ENCODE results near the gene SYNE2.

Gene SYNE2

DNA sequence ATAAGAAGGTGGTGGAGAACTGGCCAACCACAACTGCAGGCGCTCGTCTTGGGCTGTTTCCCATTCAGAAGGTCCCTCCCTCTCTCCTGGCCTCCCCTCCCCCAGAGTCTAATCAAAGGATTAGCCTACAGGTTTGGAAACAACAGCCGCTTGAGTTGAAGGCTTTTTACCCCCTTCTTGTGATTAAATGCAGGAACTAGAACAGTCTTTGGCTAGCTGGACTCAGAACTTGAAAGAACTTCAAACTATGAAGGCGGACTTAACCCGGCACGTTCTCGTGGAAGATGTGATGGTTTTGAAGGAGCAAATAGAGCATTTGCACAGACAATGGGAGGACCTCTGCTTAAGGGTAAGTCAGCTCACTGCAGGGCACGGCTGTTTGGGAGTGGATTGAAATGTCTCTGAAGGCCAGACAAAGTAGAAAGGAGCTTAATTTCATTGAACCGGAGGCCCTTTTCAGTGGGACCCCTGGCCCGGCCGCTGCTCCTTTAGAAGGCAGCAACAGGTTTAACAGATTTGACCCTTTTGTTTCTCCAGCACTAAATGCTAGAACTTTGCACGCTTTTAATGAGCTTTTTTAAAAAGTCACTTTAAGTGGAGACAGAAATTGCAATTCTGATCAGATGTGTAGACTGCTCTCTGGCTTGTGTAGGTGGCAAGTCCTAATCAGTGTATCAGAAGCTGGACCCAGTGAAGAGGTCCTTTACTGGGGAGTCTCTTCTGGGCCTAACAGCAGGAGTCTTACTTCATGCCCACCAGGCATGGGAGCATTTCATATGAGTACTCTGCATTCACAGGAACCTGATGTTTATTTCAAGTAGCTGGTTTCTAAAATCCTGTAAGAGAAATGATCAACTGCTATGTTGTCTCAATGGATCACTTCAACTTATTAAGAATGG lies 333.7 kb downstream of the SYNE2 start:
- no peak overlapping the region for H3K4me3 ChIP-seq (ENCODE audit: low read depth, low read length)
- TF ChIP-seq, protein P1, sequence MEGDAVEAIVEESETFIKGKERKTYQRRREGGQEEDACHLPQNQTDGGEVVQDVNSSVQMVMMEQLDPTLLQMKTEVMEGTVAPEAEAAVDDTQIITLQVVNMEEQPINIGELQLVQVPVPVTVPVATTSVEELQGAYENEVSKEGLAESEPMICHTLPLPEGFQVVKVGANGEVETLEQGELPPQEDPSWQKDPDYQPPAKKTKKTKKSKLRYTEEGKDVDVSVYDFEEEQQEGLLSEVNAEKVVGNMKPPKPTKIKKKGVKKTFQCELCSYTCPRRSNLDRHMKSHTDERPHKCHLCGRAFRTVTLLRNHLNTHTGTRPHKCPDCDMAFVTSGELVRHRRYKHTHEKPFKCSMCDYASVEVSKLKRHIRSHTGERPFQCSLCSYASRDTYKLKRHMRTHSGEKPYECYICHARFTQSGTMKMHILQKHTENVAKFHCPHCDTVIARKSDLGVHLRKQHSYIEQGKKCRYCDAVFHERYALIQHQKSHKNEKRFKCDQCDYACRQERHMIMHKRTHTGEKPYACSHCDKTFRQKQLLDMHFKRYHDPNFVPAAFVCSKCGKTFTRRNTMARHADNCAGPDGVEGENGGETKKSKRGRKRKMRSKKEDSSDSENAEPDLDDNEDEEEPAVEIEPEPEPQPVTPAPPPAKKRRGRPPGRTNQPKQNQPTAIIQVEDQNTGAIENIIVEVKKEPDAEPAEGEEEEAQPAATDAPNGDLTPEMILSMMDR (IDR thresholded peaks at IDR 0.05; ENCODE audit: low read depth, low read length), result no peak

DNA sequence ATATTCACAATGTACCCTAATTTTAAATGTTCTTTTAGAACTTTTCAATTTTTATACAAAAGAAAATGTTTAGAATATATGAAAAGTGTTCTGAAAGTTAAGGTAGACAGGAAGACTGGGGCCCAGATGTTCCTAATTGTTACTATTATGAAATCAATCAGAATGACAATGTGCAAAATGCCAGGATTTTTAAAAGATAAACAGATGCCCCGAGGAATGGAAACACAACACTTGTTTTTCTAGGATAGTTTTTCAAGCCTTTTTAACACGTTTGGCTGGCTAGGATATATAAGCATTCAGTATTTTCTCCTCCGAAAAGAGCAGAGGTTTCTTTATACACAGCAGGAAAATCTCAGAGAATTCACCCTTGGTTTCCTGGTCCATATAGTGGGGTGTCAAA lies 334.5 kb downstream of the SYNE2 start:
- TF ChIP-seq, protein P1 (IDR thresholded peaks at IDR 0.05; ENCODE audit: low read depth, low read length), result no peak
- H3K4me3 ChIP-seq (ENCODE audit: low read depth, low read length), result no peak overlapping the region

DNA sequence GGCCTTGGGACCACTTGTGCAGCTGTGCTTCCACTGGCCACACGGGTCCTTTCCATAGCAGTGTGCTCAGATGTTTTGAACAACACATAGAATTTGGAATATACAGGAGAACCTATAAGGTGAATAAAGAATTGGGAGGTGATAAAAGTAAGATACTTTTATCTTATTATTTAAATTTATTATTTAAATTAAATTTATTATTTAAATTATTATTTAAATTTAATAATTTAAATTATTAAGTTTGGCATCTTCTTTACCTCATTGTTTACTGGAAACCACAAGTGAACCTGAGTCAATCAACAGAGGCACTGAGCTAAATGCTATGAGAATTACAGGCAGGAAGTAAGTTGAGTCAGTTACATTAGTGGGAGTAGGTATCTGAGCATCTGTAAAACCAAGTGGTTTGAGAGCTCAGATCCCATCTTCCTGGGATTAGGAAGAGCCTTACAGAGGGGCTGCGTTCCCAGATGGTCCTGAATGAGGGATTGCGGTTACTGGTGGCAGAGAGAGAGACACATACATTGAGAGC lies 338.2 kb downstream of the SYNE2 start:
- TF ChIP-seq, protein P1 (IDR thresholded peaks at IDR 0.05; ENCODE audit: low read depth, low read length), result no peak
- no peak overlapping the region for H3K4me3 ChIP-seq (ENCODE audit: low read depth, low read length)

DNA sequence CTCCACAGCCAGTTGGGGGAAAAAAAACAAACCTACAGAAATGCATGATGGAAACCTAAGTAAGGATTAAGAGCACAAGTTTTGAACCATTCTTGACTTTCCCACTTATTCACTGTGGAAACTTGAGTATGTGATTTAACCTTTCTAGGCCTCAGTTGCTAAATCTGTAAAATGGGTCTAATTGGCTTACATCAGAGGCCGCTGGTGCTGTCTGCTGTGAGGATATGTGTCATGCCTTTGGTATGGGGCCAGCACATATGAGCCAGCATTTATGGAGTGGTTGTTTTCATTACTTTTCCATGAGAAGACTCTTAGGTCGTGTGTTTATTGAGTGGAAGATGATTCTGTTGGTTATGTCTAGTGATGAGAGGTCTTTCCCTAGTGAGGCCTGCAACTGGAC lies 339.0 kb downstream of the SYNE2 start:
- TF ChIP-seq, protein P1 (IDR thresholded peaks at IDR 0.05; ENCODE audit: low read depth, low read length), result no peak
- H3K4me3 ChIP-seq (ENCODE audit: low read depth, low read length), result no peak overlapping the region

DNA sequence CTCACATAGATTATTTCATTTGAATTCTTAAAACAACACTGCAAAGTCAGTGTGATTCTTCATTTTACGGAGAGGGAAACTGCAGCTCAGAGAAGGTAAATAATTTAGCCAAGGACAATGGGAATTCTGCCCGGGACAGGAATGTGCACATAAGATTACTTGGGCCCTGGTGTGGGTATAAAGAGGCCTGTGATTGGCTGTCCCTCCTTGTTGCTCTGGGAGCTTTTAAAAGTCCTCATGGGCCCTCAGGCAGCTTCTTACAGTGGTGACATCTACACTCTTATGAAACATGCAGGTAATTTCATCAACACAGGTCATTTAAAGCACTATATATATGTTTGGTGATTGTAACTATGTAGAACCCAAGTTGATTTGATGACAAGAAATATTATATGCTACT lies 341.0 kb downstream of the SYNE2 start:
- no peak overlapping the region for H3K4me3 ChIP-seq (ENCODE audit: low read depth, low read length)
- TF ChIP-seq, protein P1 (IDR thresholded peaks at IDR 0.05; ENCODE audit: low read depth, low read length), result no peak

DNA sequence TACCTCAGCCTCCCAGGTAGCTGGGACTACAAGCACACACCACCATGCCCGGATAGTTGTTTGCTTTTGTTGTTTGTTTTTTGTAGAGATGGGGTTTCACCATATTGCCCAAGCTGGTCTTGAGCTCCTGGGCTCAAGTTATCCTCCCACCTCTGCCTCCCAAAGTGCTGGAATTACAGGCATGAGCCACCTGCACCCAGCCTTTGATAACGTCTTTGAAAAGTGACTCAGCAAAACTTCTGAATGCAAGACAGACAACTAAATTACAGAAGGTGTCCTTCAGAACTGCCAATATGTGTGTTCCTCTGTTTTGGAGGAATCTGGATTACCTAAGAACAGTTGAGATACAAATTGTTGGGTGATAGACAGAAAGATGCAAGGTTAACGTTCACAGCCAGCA lies 341.6 kb downstream of the SYNE2 start:
- H3K4me3 ChIP-seq (ENCODE audit: low read depth, low read length), result no peak overlapping the region
- TF ChIP-seq, protein P1 (IDR thresholded peaks at IDR 0.05; ENCODE audit: low read depth, low read length), result no peak

DNA sequence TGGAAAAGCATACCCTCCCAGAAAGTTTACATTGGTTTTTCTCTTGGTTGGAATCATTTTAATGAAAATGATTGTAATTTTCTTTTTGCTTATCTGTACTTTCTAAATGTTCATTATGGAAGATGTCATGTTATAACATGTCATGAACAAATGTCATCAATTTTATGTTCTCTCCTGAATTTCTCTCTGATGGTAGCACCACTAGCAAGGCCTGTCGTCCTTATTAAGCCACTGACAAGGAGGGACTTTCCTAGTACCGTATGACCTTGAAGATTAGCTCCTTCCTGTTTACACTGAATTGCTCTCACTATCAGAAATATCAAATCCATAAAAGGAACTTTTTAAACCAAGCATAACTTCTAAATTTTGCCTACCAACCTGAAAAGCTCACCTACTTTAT lies 342.4 kb downstream of the SYNE2 start:
- no peak overlapping the region for H3K4me3 ChIP-seq (ENCODE audit: low read depth, low read length)
- TF ChIP-seq, protein P1 (IDR thresholded peaks at IDR 0.05; ENCODE audit: low read depth, low read length), result no peak

All from WI38 (cell line).